PC-3 (cell line): ENCODE results near the gene TSEN54. TPM values are rescaled to one million over a fixed set of nuclear protein-coding genes. Genes with fewer than 3 reads are reported as not detected.

ENCODE experiments used
- microRNA-seq: library from miRNA; unstranded; fragments of <30 nt; microRNA quantifications from one replicate; pipeline ENCODE4 v1.1.0, GENCODE V29; 2020; ENCODE audit not compliant: unreplicated experiment
- total RNA-seq: library from RNA; depleted of rRNA; stranded (reverse); fragments of >200 nt; gene quantifications from 2 replicates; pipeline ENCODE4 v1.2.3, GENCODE V29; 2014; rRNA removed

The TSEN54 gene
- total RNA-seq, 1 experiment from 2014 or later = 61.6 TPM

Small RNA genes lying within 50 kb of the gene (microRNA-seq; reads per million reads assigned to microRNA genes)
- gene MIR6785 = 1.8 reads per million

Other genes starting within 250 kb of the TSEN54 start
- 30.8 and 42.3 TPM in 2 replicates for gene MIF4GD, start 245.3 kb upstream of the TSEN54 start, total RNA-seq
- 75.0 and 76.9 TPM in 2 replicates for gene SLC25A19, start 227.1 kb upstream of the TSEN54 start, total RNA-seq
- 224 and 282 TPM in 2 replicates for gene GRB2, start 110.8 kb upstream of the TSEN54 start, total RNA-seq
- 45.6 and 88.3 TPM in 2 replicates for gene TMEM94, start 59.9 kb upstream of the TSEN54 start, total RNA-seq
- 22.0 and 28.3 TPM in 2 replicates for gene CASKIN2, start 991 bp upstream of the TSEN54 start, total RNA-seq
- 92.9 and 122 TPM in 2 replicates for gene LLGL2, start 9.2 kb downstream of the TSEN54 start, total RNA-seq
- gene MYO15B, start 71.3 kb downstream of the TSEN54 start, total RNA-seq = 3.2 and 7.1 TPM in 2 replicates
- 2.3 and 4.3 TPM in 2 replicates for gene SMIM5, start 116.9 kb downstream of the TSEN54 start, total RNA-seq
- 54.2 and 97.7 TPM in 2 replicates for gene RECQL5, start 150.6 kb downstream of the TSEN54 start, total RNA-seq
- 97.8 and 115 TPM in 2 replicates for gene SAP30BP, start 150.8 kb downstream of the TSEN54 start, total RNA-seq
- 273 and 362 TPM in 2 replicates for gene ITGB4, start 204.9 kb downstream of the TSEN54 start, total RNA-seq
- gene GALK1, start 248.7 kb downstream of the TSEN54 start, total RNA-seq = 64.9 and 75.0 TPM in 2 replicates